ENCODE data around the gene RGMA.
A peak's percentile ranks its signal among the peaks of the same experiment; 100 is the strongest.

RGMA gene

GRCh38 chr15:93093765-93094164 lies 4.8 kb upstream of the RGMA start:
- no peak for DNase-seq

DNA sequence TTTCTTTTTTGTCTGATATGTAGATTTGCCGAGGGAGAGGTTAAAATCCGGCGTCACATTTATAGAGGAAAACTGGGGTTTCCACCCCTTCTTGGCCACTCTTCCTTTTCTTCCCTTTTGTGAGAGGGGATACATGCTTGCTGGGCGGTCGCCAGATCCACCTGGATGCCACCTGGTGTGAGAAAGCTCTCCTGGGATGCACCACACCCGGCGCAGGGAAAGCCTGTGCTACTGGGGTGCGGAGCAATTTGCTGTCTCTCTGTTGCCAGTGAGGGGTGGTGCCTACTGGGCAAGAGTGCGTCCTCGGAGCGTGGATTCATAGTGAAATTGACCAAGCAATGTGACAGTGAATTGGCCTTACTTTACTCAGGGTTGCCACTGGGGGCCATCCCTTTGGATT lies 2.5 kb upstream of the RGMA start:
- no peak for DNase-seq

GRCh38 chr15:93089727-93090305 lies 805 bp upstream of the RGMA start:
- DNase-seq: no peak

- DNase-seq: peak; percentile 22
These were observed 621 bp downstream of the RGMA start for GRCh38 chr15:93088200-93088980.

DNA sequence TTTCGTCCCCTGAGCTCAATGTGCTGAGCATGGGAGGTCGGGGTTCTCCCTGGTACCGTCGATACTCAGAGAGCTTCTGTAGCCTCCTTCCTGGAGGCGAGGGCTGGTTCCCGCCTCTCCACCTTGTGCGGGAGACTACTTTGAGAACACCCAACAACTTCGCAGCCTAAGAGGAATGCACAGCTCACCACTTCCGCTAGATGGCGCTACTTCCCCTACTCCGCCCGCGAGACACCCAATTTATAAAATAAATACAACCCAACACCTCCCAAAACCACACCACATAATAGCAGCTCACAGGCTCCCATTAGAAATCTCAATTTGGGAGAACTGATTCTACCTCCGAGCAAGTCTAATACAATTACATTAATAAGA lies 1.2 kb downstream of the RGMA start:
- DNase-seq: peak; percentile 59

DNA sequence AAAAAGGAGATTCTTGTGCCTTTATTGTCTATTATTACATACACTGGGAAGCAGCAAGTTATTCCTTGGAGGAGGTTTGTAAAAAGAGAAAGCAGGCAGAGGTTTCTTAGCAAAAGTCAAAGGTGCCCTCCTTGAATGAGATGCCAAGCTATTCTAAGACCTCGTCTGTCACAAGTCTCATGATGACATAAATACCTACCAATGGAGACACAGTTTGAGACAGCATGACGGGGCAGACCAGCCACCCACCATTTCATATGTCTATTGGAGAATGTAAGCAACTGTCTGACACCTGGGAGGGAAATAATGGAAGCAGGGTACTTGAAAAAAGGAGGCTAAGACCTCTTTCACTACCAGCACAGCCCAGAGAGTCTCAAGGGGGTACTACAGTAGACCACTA lies 2.2 kb downstream of the RGMA start:
- DNase-seq: no peak

- no peak for DNase-seq
These were observed 3.3 kb downstream of the RGMA start for GRCh38 chr15:93085692-93086091.

GRCh38 chr15:93082861-93083260 lies 6.2 kb downstream of the RGMA start:
- DNase-seq: no peak

- no peak for DNase-seq
These were observed 7.6 kb downstream of the RGMA start for GRCh38 chr15:93081399-93081798.

DNA sequence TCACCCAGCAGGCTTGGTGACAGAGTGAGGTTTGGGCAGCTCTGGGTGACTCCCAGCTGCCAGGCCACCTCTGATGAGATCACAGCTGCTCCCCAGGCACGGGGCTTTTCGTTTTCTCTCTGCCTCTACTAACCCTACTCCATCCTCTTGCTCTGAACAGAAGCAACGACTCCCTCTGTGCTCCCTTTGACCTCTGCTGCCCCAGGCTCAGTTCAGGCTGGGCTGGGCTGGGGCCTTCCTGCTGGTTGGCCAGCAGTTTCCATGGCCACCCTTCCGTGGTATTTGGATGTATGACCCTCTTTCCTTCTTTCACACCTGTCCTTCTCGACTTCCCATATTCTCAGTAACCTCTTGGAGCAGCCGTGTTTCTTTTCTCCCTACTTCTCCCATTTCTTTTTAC lies 8.6 kb downstream of the RGMA start:
- DNase-seq: no peak

DNA sequence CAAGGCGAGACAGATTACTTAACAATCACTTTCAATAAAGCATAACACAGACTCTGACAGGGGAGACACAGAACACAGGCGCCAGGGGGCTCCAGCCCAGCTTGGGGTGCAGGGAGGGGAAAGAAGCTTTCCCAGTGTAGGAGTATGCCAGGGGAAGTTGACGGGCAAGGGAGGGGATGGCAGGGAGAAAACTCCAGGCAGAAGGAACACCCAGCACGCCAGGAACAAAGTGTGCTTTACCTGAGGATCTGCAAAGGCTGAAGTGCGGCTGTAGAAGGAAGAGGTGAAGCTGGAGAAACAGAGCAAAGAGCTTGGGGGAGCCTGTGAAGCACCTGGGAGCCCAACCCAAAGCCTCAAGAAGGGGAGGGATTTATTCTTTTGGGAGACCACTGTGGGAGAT lies 12.1 kb downstream of the RGMA start:
- no peak for DNase-seq

DNA sequence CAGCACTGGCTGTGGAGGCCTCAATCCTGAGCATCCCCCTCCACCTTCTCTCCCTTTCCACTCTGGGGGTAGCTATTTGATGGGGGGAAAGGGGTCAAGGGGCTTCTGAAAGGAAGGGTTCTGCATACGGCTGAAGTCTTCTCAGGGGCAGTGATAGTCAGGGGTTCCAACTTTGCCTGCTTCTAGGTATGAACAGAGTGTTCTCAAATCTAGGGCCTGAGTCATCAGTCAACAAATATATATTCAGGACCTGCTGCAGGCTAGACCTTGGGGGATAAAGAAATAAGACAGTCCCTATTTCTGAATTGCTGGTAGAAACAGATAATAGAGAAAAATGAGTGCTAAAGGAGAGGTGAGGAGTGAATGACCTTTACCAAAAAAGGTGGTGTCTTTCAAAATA lies 12.8 kb downstream of the RGMA start:
- no peak for DNase-seq

DNA sequence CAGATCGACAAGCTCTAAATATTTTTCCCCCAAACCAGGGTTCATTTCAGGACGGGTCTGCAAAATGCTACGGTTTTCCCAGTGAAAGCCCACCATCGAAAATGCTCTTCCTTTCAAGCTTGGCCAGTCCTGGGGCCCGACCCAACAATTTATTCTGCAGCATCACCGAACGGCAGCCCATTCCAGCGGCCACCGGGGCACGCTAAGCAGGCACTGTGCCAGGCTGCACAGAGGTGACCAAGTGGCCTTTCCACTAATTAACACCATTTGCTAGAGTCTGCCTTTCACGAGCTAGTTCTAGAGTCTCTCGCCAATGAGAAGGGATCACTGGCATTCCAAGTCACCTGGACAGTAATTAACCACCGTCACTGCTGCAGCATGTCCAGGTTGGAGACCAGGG lies 14.4 kb downstream of the RGMA start:
- no peak for DNase-seq

GRCh38 chr15:93073465-93073952 lies 15.5 kb downstream of the RGMA start:
- no peak for DNase-seq

GRCh38 chr15:93072411-93073394 lies 16.3 kb downstream of the RGMA start:
- peak; percentile 79 for DNase-seq

DNA sequence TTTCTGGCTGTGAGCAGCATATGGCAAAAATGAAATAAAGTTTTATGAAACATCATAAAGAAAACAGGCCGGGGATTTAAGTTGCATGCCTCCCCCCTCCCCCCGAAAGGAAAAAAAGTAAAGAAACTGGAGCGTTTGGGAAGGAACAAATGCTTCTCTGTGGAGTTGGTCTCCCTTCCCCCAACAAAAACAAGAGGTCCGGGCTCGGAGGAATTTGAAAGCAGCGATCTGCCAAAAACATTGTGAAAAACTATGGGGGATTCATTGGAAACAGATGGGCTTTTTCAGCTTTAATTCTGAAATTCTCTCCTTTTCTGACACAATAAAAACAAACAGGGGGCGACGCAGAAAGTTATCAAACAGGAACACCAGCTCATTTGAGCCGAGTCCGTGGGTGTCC lies 17.0 kb downstream of the RGMA start:
- peak; percentile 81 for DNase-seq

DNA sequence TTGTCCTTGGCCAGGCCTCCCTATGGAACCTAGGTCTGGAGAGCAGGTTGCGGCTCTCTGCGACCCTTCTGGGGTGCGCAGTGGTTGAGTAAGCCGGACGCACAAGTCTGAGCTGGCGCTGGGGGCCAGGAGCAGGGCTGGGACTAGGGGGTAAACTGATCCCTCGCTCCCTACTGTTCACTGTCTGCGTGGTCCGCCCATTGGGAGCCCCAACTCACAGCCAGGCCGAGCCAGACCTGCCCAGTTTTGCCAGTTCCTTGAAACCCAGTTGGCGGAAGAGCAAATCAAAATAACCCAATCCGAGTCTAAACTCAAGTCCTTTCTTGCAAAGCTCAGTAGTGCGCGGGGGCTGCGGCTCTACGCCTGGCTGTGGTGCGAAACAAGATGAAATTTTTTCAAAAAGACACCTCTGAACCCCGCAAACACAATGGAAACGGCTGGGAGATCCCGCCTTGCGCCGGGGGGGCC lies 17.5 kb downstream of the RGMA start:
- DNase-seq: peak; percentile 11

DNA sequence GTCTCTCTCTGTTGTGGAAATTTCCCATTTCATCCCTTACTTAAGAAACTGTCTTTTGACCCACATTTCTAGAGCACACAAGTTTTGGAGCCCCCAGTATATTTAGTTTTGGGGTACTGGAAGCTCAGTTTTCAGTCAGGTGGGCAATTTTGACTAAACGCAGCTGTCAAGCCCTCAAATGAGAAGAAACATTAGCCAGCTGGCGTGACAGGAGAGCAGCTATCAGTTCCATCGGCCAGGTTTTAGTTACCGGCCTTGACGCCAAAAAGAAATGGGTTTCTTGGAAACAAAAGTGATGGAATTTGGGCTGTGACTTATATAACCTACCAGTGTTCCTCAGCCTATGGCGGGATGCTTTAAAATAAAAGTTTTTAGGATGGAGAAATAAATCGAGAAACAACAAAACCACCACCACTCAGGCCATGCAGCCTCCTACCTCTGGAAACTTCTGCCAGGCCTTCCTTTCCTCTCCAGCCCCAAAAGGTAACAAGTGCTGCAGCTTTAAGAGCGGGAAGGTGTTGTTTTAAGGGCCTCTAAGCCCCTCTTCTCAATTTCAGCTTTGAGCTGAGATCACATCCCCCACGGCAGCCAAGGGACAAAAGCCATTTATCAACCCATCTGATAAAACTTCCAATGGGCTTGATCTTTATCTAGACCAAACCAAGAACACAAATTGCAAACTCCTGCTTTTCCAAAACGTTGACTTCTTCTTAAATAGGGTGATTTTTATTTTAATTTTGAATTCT lies 18.3 kb downstream of the RGMA start:
- DNase-seq: no peak

GRCh38 chr15:93070132-93070531 lies 18.9 kb downstream of the RGMA start:
- DNase-seq: peak; percentile 8

DNA sequence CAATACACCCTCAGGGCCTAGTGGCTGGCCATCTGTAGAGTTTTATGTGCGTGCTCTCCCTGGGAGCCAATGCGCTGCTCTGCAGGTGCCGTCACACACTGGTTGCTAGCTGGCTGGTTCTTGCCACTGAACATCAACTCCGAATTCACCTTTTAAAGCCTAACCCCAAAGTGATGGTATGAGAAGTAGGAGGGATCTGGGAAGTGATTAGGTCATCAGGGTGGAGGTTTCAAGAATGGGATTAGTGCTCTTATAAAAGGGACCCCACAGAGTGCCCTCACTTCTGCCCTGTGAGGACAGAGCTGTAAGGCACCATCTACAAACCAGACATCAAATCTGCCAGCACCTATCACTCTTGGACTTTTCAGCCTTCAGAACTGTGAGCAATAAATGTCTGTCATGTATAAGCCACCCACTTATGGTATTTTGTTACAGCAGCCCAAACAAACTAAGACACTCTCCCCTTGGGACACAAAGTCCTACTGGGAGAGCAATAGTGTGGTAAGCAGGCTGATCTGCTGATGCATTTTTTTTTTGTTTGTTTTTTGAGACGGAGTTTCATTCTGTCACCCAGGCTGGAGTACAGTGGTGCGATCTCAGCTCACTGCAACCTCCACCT lies 20.3 kb downstream of the RGMA start:
- no peak for DNase-seq

GRCh38 chr15:93067649-93068085 lies 21.3 kb downstream of the RGMA start:
- no peak for DNase-seq

Measured in fibroblast of skin of abdomen (primary cell).